ENCODE results near the gene CBLC. TPM values are rescaled to one million over a fixed set of nuclear protein-coding genes. Genes with fewer than 3 reads are reported as not detected.

CBLC gene
- polyA plus RNA-seq, 1 donor from 2014 or later: not detected

GRCh38 chr19:44735011-44735410 is 42.7 kb upstream of the CBLC start:
- Histone ChIP-seq H3K27ac (ENCODE audit: low read length) (no peak overlapping the region), H3K79me2 (replicated peaks; ENCODE audit: insufficient read depth, low read length) (no peaks in the 10 kb centered on the region), H3K9me2 (ENCODE audit: insufficient read depth, low read length) (no peaks in the 10 kb centered on the region), H2AFZ (ENCODE audit: low read depth, low read length) (no peak overlapping the region), H3K4me3 (ENCODE audit: low read length) (no peak overlapping the region), H4K20me1 (ENCODE audit: insufficient read depth) (no peaks in the 10 kb centered on the region), H3K9ac (ENCODE audit: low read length) (no peak overlapping the region), H3K4me2 (ENCODE audit: low read length) (no peak overlapping the region), H3K9me3 (ENCODE audit: low read length) (no peaks in the 10 kb centered on the region), H3K36me3 (ENCODE audit: insufficient read depth, low read length) (no peaks in the 10 kb centered on the region), H3F3A (ENCODE audit: insufficient read depth, low read length, poor library complexity, severe bottlenecking) (no peaks in the 10 kb centered on the region), H3K27me3 (ENCODE audit: insufficient read depth, low read depth, low read length) (no peaks in the 10 kb centered on the region)
- TF ChIP-seq CTCF (IDR thresholded peaks at IDR 0.05; ENCODE audit: poor library complexity, severe bottlenecking) (no peak), MXI1 (conservative IDR thresholded peaks at IDR 0.05; ENCODE audit: poor library complexity, severe bottlenecking) (no peak), SMC3 (conservative IDR thresholded peaks at IDR 0.05; ENCODE audit: poor library complexity) (no peak), EP300 (conservative IDR thresholded peaks at IDR 0.05; ENCODE audit: poor library complexity, severe bottlenecking) (no peak), EZH2 (IDR thresholded peaks at IDR 0.05; ENCODE audit: borderline replicate concordance, insufficient read depth, low read length, poor library complexity, severe bottlenecking) (no peak), RAD21 (conservative IDR thresholded peaks at IDR 0.05) (no peak), REST (IDR thresholded peaks at IDR 0.05; ENCODE audit: borderline replicate concordance) (no peak), TAF1 (IDR thresholded peaks at IDR 0.05; ENCODE audit: low read depth) (no peak)

- H4K20me1 ChIP-seq (ENCODE audit: insufficient read depth): no peaks in the 10 kb centered on the region
- no peak overlapping the region for H3K9ac ChIP-seq (ENCODE audit: low read length)
- H3K27me3 ChIP-seq (ENCODE audit: insufficient read depth, low read depth, low read length): no peaks in the 10 kb centered on the region
- no peaks in the 10 kb centered on the region for H3F3A ChIP-seq (ENCODE audit: insufficient read depth, low read length, poor library complexity, severe bottlenecking)
- no peaks in the 10 kb centered on the region for H3K9me3 ChIP-seq (ENCODE audit: low read length)
- H3K27ac ChIP-seq (ENCODE audit: low read length): no peak overlapping the region
- H3K4me3 ChIP-seq (ENCODE audit: low read length): no peak overlapping the region
- TF ChIP-seq POLR2AphosphoS5 (IDR thresholded peaks at IDR 0.05) (no peak), CTCF (IDR thresholded peaks at IDR 0.05; ENCODE audit: poor library complexity, severe bottlenecking) (no peak), REST (IDR thresholded peaks at IDR 0.05; ENCODE audit: borderline replicate concordance) (no peak), TAF1 (IDR thresholded peaks at IDR 0.05; ENCODE audit: low read depth) (no peak), EP300 (conservative IDR thresholded peaks at IDR 0.05; ENCODE audit: poor library complexity, severe bottlenecking) (no peak), EZH2 (IDR thresholded peaks at IDR 0.05; ENCODE audit: borderline replicate concordance, insufficient read depth, low read length, poor library complexity, severe bottlenecking) (no peak), SMC3 (conservative IDR thresholded peaks at IDR 0.05; ENCODE audit: poor library complexity) (no peak), MXI1 (conservative IDR thresholded peaks at IDR 0.05; ENCODE audit: poor library complexity, severe bottlenecking) (no peak), RAD21 (conservative IDR thresholded peaks at IDR 0.05) (no peak)
- H3K36me3 ChIP-seq (ENCODE audit: insufficient read depth, low read length): no peaks in the 10 kb centered on the region
- H2AFZ ChIP-seq (ENCODE audit: low read depth, low read length): no peak overlapping the region
- no peaks in the 10 kb centered on the region for H3K79me2 ChIP-seq (replicated peaks; ENCODE audit: insufficient read depth, low read length)
- no peak overlapping the region for H3K4me2 ChIP-seq (ENCODE audit: low read length)
- no peaks in the 10 kb centered on the region for H3K9me2 ChIP-seq (ENCODE audit: insufficient read depth, low read length)
These were observed 40.2 kb upstream of the CBLC start for GRCh38 chr19:44737238-44738071.

Data from neural cell (in vitro differentiated cells).